ENCODE measurements around the gene RNU6-9. TPM values are rescaled to one million over a fixed set of nuclear protein-coding genes. Genes with fewer than 3 reads are reported as not detected.

The RNU6-9 gene
- total and polyA plus RNA-seq, 2 donors (not counting 1 experiment from before 2014, with no cell fraction given), result not detected

DNA sequence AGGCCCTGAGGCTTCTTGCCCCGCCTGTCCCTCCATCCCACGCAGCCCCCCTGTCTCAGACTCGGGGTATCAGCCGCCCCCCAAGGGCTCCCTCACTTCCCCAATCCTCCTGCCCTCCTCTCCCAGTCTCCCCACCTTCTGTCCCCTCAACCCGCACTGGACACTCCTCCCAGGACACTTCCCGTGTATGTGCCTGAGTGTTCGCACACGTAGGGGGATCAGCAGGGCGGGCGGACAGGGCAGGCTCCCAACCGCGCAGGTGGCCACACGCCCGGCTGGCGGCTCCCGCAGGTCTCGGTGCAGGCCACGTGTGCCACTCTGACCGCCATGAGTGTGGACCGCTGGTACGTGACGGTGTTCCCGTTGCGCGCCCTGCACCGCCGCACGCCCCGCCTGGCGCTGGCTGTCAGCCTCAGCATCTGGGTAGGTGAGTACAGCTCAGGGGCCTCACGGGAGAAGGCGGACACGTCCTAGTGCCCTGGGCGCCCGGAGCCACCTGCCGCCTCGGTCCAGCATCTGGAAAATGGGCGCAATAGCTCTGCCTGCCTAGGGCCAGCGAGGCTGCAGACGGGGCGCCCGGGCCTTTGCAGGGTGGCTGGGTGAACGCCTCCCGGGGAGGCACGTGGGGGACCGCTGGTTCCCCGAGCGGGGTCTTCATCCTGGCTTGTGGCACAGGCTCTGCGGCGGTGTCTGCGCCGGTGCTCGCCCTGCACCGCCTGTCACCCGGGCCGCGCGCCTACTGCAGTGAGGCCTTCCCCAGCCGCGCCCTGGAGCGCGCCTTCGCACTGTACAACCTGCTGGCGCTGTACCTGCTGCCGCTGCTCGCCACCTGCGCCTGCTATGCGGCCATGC is 26.1 kb downstream of the RNU6-9 start:
- no peaks in the 10 kb centered on the region for H3K9me3 Mint-ChIP-seq (ENCODE audit: insufficient read depth)
- Histone ChIP-seq H3K4me2 (replicated peaks; ENCODE audit: low read depth, low read length, poor library complexity, severe bottlenecking) (peak overlapping the region; percentile 93), H3K9me3 (ENCODE audit: control extremely low read depth in 1 of 3, control insufficient read depth in 2 of 3, insufficient read depth in 1 of 3, low read length in 2 of 3) (peaks cover 0 to 4% (median 0%) of the 10 kb centered on the region in 3 donors), H3K79me2 (ENCODE audit: control insufficient read depth, insufficient read depth, low read length) (peaks cover 13% of the 10 kb centered on the region), H3K4me1 (ENCODE audit: control insufficient read depth in 2 of 2, insufficient read depth in 2 of 2, low read length in 2 of 2) (peaks cover 46 to 53% of the 10 kb centered on the region in 2 donors), H3K4me3 (ENCODE audit: control extremely low read depth in 1 of 5, extremely low read depth in 1 of 5, insufficient read depth in 1 of 5, low read depth in 2 of 5, low read length in 4 of 5) (peak overlapping the region in 4 of 5 experiments; percentile 40 to 70 (median 54)), H3K9ac (ENCODE audit: low read length) (peak overlapping the region; percentile 57), H3K27me3 (replicated peaks in 1 of 4; ENCODE audit: control extremely low read depth in 1 of 4, control insufficient read depth in 3 of 4, insufficient read depth in 4 of 4, low read length in 3 of 4) (peaks cover 0 to 35% (median 4%) of the 10 kb centered on the region in 4 experiments), H3K27ac (ENCODE audit: low read length in 2 of 2) (peak overlapping the region in 1 of 2 donors; percentile 27), H4K20me1 (ENCODE audit: control insufficient read depth, insufficient read depth, low read length, poor library complexity, severe bottlenecking) (peaks cover 4% of the 10 kb centered on the region), H2AFZ (ENCODE audit: insufficient read depth, low read depth, low read length, poor library complexity, severe bottlenecking) (peak overlapping the region; percentile 77), H3K36me3 (replicated peaks in 1 of 2; ENCODE audit: control extremely low read depth in 1 of 2, control insufficient read depth in 1 of 2, extremely low read depth in 1 of 2, insufficient read depth in 2 of 2, low read length in 1 of 2) (no peaks in the 10 kb centered on the region)
- ATAC-seq (ENCODE audit: low read depth) (peak; percentile 25), DNase-seq (peak; percentile 84)
- peak overlapping the region; percentile 65 for H3K27ac Mint-ChIP-seq
- intact Hi-C loops (cut with micrococcal nuclease), result loop anchor here (2.0 to 10.0 kb wide), 4 partner anchors 145 to 321 kb away; partner anchors contain the start of genes ARHGAP45, ATP5F1D and RNF126
- ChIA-PET CTCF (interaction anchor here (0.5 to 7.9 kb wide), 14 partner anchors 10 to 325 kb away, joined by 3 to 143 read pairs (median 4); partner anchors contain the start of genes CFD, MED16, RNU6-9 and WDR18), POLR2A (interaction anchor here (0.5 to 3.6 kb wide), 10 partner anchors 10 to 414 kb away, joined by 3 to 22 read pairs (median 6); partner anchors contain the start of genes MED16, RNU6-9 and WDR18)
- peaks cover 3% of the 10 kb centered on the region for H3K27me3 Mint-ChIP-seq
- H3K4me3 Mint-ChIP-seq, result peak overlapping the region; percentile 77
- H3K4me1 Mint-ChIP-seq, result peaks cover 34% of the 10 kb centered on the region
- 2% methylated on average over 68 of the region's 68 CpGs for WGBS (ENCODE audit: insufficient coverage)
- no peak for TF ChIP-seq EZH2 (IDR thresholded peaks at IDR 0.05; ENCODE audit: borderline replicate concordance, insufficient read depth, low read depth, low read length, poor library complexity, severe bottlenecking)
- TF ChIP-seq, protein P1, sequence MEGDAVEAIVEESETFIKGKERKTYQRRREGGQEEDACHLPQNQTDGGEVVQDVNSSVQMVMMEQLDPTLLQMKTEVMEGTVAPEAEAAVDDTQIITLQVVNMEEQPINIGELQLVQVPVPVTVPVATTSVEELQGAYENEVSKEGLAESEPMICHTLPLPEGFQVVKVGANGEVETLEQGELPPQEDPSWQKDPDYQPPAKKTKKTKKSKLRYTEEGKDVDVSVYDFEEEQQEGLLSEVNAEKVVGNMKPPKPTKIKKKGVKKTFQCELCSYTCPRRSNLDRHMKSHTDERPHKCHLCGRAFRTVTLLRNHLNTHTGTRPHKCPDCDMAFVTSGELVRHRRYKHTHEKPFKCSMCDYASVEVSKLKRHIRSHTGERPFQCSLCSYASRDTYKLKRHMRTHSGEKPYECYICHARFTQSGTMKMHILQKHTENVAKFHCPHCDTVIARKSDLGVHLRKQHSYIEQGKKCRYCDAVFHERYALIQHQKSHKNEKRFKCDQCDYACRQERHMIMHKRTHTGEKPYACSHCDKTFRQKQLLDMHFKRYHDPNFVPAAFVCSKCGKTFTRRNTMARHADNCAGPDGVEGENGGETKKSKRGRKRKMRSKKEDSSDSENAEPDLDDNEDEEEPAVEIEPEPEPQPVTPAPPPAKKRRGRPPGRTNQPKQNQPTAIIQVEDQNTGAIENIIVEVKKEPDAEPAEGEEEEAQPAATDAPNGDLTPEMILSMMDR (IDR thresholded peaks at IDR 0.05), result no peak

All from B cell (primary cell).